ENCODE results near the gene KIAA0753.

- TF ChIP-seq, protein P1, sequence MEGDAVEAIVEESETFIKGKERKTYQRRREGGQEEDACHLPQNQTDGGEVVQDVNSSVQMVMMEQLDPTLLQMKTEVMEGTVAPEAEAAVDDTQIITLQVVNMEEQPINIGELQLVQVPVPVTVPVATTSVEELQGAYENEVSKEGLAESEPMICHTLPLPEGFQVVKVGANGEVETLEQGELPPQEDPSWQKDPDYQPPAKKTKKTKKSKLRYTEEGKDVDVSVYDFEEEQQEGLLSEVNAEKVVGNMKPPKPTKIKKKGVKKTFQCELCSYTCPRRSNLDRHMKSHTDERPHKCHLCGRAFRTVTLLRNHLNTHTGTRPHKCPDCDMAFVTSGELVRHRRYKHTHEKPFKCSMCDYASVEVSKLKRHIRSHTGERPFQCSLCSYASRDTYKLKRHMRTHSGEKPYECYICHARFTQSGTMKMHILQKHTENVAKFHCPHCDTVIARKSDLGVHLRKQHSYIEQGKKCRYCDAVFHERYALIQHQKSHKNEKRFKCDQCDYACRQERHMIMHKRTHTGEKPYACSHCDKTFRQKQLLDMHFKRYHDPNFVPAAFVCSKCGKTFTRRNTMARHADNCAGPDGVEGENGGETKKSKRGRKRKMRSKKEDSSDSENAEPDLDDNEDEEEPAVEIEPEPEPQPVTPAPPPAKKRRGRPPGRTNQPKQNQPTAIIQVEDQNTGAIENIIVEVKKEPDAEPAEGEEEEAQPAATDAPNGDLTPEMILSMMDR (IDR thresholded peaks at IDR 0.05), result no peak
- TF ChIP-seq POLR2A (IDR thresholded peaks at IDR 0.05), result no peak
Measured at GRCh38 chr17:6638046-6638908, 2.2 kb downstream of the KIAA0753 start.
